Muscle layer of duodenum (tissue), 2 donors: ENCODE data around the gene RNASE4.

Experiments
- H3K27ac ChIP-seq: one replicate; pipeline ENCODE4 v1.7.0; 2013; ENCODE audit warnings: mild to moderate bottlenecking, low read length
- H3K27me3 ChIP-seq: one replicate; pipeline ENCODE4 v1.7.0; 2013; ENCODE audit warnings: low read depth, mild to moderate bottlenecking, control low read depth, low read length
- H3K36me3 ChIP-seq, 2 donors: one replicate each; pipeline ENCODE4 v1.7.0; 2013; ENCODE audit warnings: low read length in 2 of 2, control low read depth in 1 of 2, mild to moderate bottlenecking in 1 of 2; ENCODE audit not compliant: insufficient read depth in 2 of 2, control insufficient read depth in 1 of 2
- H3K4me1 ChIP-seq, 2 donors: one replicate each; pipeline ENCODE4 v1.7.0; 2013; ENCODE audit warnings: low read length in 2 of 2, mild to moderate bottlenecking in 2 of 2, control low read depth in 1 of 2, moderate library complexity in 1 of 2; ENCODE audit not compliant: insufficient read depth in 2 of 2, control insufficient read depth in 1 of 2
- H3K4me3 ChIP-seq, 2 donors: one replicate each; pipeline ENCODE4 v1.7.0; 2013; ENCODE audit warnings: low read length in 2 of 2, low read depth in 1 of 2, mild to moderate bottlenecking in 1 of 2
- H3K9me3 ChIP-seq, 2 donors: one replicate each; pipeline ENCODE4 v1.7.0; 2013; ENCODE audit warnings: low read length in 2 of 2, control low read depth in 1 of 2, mild to moderate bottlenecking in 1 of 2; ENCODE audit not compliant: control insufficient read depth in 1 of 2
- donor health status: healthy.

RNASE4 gene

GRCh38 chr14:20750194-20750593 lies 65.8 kb downstream of the RNASE4 start:
- Histone ChIP-seq H3K36me3 (no peaks in the 10 kb centered on the region), H3K27me3 (no peaks in the 10 kb centered on the region), H3K9me3 (peaks cover 0 to 15% of the 10 kb centered on the region in 2 donors), H3K4me1 (no peaks in the 10 kb centered on the region), H3K4me3 (no peak overlapping the region), H3K27ac (no peak overlapping the region)
